DMS53 (cell line): ENCODE data around the gene NPHP4.
"Not testable (repeated sequence)": the region's sequence is repeated elsewhere in the genome, so short reads cannot be mapped to it uniquely, and the experiment has no call there.

ENCODE experiments used
- DNase-seq: peaks from one replicate; lab custom pipeline; 2025; lab: John Stamatoyannopoulos, UW

NPHP4 gene

DNA sequence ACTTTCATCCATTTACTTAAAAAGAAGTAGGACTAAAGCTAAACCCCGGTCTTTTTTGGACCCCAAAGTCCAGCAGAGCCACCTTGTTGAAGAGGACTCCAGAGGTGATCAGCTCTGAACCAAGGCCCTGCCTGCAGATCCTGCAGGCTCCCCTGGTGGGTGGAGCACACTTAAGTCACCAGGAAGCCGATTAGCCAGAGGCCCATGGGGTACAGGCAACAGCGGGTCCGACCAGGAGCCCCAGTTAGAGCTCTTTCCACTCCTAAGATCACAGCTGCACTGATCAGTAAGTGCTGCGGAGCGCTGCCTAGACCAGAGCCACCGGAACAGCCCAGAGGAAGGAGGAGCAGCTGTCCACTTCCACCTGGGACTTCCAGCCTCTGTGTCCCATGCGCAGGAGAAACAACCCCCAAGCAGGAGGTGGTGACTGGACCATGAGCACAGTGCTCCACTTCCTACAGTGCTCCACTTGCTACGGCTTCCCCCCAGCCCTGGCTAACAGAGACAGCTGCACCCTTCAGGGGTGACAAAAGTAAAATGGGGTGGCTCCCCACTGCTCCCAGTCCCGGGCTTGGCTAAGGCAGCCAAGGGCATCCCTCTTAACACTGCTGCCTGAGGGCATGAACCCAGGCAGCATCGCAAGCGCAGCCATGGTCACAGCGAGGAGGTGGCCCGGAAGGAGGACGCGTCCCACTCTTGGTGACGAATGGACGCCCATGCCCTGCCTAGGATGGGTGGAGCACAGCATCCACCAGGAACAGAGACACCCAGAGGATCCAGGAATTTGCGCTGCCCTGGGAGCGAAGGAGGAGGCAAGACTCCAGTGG lies 58.0 kb downstream of the NPHP4 start:
- DNase-seq = no peak

DNA sequence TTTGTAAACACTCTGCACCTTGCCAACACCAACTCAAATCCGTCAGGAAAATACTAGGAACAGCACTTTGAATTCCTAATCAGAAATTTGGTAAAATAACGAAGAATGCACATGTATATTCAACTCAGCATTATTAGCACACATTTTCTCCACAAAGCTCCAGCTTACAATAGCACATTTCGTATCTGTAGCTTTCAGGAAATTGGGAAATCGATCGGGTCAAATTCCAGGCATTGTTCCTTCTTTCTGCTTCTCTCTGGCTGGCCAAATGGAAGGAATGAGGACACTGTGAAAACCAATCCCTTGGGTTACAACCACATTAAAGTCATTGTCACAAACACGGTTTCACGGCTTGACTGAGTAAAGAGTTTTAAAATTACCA lies 58.6 kb downstream of the NPHP4 start:
- no peak for DNase-seq

DNA sequence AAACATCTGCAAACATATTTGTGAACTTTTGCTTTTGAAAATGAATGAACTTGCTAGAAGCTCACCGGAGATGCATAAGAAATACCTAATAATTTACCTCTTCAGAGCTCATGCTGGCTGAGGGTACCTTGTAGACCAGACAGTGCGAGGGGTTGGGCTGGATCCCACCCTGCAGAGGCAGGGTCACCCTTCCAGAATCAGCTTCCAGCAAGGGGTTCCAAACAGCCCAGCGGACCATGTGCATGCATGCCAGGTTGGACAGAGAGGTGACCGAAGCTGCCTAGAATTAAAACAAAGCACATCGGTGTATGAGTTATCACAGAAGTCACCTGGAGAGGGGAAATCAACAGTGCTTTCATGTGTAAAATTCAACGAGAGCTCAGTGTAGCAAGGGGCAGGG lies 59.2 kb downstream of the NPHP4 start:
- no peak for DNase-seq

DNA sequence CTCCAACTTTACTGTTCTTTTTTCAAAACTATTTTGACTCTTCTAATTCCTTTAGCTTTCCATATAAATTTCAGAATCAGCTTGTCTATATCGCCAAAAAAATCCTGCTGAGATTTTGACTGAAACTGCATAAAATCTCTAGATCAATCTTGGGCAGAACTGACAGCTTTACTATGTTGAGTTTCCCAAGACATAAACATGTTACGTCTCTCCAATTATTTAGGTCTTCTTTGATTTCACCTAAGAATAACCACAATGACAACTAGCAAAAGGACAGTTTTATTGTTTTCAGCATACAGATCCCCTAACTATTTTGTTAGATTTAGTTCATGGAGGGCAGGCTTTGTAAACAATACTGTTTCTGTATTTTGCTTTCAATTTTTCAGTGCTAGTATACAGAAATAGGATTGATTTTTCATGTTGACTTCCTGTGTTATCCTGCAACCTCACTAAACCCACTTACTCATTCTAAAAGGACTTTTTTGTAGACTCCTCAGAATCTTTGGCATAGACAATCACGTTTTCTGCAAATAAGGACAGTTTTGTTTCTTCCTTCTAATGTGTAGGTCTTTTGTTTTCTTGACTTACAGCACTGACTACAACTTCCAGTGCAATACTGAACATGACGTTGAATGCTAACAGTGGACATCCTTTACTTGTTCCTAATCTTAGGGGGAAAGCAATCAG lies 63.4 kb downstream of the NPHP4 start:
- DNase-seq = no peak

DNA sequence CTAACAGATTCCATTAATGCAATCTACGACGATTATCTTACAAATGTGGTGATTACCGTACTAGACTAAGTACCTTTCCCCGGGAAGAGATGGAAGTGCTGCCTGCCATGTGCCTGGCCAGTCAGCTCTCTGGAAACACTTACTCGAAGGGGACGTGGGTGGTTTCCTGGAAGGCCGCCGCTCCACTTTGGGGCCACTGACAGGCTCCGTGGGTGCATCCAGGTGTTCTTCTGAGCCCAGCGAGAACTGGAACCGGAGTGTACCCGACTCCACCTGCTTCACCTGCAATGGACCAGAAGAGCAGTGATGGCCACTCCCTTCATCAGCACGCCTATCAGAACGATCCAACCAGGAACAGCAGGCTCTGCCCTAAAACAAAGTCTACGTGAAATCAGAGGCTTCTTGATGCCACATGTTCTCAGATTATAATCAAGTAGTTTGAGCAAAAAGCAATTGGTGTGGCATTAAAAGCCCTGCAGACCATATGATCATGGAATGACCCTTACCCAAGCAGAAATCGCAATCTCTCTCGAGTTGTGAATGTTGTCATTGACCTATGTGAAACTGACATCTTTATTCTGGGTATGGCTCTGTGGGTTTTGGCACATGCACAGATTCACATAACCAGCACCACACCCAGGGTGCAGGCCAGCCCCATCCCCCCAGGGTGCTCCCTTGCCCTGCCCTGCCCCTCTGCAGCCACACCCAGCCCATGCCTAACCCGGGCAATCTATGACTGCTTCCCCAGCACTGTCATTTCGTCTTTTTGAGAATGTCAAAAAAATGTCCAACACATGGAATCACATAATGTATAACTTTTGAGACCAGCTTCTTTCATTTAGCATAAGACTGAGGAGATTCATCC lies 64.5 kb downstream of the NPHP4 start:
- no peak for DNase-seq

DNA sequence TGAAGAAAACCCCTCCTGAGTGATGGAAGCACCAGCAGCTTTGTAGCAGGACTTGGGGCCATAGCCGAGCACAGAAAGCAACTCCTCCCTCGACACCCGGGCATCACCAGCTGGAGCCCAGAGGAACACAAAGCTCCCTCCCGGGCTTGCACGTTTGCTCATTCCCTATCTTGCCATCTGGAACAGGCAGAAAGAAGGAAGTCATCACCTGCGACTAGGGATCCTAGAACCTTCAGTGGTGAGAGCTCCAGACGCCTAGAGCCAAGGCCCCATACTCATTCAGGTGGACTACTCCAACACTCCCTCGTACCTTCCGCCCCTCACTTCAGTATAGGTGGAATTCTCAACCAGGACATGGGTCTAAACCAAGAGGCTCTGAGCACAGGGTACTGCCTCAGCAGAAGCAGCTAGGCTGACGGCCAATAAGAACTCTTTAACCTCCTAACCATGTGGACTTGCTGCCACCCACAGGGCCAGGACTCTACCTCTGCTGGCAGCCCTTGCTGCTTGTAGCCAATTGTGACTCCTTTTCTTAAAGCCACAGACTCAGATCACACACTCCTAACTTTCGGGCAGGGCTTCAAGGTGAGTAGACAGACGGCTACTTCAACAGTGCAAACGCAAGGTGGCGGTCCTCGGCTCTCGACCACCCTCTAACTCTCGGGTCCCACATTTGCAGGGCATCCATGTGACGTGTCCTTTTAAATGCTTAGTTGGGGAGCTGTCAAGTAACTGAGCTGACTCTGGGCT lies 65.4 kb downstream of the NPHP4 start:
- no peak for DNase-seq

DNA sequence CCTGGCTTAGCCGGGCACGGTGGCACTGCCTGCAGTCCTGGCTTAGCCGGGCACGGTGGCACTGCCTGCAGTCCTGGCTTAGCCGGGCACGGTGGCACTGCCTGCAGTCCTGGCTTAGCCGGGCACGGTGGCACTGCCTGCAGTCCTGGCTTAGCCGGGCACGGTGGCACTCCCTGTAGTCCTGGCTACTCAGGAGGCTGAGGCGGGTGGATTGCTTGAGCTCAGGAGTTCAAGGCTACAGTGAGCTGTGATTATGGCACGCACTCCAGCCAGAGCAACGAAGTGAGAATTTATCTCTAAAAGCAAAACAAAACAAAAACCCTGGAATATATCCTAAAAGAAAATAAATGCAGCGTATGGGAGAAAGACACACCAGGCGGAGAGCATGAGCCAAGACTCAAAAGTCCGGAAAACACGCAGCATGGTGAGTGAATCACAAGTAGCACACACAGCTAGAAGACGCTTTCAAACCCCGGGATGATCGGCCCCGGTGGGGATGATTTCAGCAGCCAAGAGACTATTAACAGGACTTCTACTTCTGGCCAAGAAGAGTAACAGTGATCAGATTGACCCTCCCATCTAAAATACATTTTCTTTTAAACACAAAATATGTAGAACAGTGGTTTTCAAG lies 69.4 kb downstream of the NPHP4 start:
- not testable (repeated sequence) for DNase-seq

DNA sequence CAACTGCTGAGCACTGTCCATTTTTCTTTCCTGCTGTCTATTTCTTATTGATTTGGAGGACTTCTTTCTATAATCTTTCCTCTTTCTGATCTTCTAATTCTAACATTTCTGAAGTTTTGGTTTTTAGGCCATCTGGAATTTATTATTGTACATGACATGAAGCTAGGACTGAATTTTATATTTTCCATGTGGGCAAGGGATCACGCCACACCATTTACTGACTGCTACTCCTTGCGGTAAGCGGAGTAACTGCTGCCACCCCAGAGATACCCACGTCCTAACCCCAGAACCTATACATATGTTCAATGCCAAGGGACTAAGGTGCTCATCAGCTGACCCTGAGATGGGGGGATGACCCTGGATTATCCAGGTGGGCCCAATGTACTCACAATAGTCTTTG lies 70.6 kb downstream of the NPHP4 start:
- DNase-seq = no peak

DNA sequence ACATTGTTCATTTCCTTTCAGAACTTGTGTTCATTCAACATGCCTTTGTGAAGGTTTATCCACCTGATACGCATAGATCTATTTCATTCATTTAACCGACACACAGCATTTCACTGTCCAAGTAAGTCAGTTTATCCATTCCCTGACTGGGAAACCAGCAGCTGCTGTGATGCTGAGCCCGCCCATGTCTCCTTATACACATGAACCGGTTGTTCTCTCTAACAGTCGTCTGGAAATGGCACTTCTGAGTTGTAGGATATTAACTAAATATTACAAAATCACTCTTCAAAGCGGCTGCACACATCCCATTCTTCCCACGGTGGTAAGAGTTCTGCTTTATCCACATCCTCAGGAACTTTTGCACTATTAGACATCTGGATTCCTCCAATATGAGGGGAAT lies 71.1 kb downstream of the NPHP4 start:
- no peak for DNase-seq

DNA sequence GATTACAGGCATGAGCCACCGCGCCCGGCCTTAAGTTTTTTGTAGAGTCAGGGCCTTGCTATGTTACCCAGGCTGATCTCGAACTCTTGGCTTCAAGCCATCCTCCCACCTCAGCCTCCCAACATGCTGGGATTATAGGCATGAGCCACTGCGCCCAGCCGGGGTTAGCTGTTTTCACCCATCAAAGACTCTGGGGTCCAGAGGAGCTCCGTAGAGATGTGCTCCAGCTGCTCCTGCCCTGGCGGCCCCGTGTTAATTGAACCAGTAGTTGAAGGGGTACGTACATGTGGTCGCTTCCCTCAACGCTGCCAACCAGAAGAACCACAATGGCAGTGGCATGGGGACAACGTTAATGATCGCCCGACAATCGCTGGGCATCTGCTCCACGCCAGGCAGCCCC lies 72.0 kb downstream of the NPHP4 start:
- no peak for DNase-seq

DNA sequence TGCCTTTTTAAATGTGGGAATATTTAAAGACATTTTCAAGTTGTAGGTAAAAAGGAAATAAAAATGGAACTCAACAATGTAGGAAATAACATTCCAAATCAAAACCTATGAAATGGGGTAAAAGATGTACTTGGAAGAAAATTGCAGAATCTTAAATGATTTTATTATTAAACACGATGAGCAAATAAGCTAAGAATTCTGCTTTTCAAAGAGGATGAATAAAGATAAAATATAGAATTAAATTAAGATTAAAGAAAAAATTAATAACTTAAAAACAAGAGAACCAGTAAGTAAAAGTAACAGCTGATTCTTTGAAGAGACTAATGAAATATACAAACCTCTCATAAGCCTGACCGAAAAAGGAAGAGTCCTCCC lies 74.0 kb downstream of the NPHP4 start:
- DNase-seq = no peak

DNA sequence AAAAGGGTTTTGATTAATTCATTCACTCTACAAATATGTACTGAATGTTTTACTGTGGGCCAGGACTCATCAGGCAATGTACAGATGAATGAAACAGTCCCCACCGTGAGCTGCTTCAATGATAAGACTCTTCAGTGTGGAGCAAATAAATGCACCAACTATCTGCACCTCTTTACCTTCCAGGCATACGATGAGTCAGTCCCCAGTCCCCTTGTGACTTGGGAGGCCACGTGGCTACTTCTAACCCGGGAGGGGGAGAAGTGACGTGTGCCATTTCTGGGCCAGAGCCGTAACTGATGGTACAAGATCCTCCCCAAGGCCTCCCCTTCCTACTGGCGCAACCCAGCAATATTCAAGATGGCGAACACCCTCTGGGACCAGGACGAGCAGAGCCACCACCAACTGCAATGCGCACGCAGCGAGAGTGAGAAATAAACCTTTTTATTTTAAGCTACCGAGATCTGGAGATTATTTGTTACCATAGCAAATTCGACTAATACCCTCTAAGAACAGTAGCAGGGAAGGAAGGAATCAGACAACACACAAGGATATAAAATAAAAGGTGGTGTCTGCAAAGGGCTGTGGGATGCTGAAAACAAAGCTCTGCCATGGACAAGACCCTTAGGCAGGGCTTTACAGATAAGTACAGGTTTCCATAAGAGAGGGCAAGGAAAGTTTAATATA lies 74.5 kb downstream of the NPHP4 start:
- DNase-seq = no peak

DNA sequence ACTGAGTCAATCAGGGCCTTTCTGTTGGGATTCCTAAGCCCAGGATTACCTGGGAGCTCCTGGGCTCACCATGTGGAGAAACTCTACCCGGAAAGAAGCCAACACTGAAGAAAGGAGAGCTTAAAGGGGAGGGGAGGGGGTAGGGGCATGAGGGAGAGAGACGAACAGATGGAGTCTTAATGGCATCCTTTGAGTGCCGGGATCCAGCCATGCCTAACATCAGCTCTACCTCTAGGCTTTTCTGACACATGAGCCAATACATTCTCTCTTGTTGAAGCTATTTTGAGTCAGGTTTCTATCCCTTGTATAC lies 75.0 kb downstream of the NPHP4 start:
- DNase-seq = no peak

DNA sequence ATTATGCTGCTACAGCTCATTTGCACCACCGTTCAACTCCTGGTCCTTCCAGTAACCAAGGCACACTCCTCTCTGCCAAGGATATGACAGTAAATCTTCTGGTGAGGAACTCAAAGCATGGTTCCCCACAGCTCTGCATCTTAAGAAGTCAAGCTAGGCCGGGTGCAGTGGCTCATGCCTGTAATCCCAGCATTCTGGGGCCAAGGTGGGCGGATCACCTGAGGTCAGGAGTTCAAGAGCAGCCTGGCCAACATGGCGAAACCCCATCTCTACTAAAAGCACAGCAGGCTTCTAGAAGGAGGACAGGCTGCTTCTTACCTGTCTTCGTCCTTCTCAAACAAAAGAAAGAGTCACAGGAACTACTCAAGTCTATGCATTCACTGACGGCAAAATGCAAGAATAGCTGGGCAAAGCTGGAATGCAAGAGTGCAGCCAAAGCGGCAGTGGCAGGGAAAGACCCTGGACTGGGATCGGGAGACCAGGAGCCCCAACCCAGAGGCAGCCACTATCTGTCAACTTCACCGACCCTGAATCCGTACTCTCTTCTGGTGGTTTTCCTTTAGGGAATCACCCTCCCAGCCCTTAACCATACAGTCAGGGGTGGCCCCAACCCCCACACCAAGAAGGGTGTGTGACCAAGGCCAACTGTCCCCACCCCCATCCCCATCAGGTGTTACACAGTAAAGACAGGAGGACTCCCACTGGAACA lies 75.5 kb downstream of the NPHP4 start:
- no peak for DNase-seq

DNA sequence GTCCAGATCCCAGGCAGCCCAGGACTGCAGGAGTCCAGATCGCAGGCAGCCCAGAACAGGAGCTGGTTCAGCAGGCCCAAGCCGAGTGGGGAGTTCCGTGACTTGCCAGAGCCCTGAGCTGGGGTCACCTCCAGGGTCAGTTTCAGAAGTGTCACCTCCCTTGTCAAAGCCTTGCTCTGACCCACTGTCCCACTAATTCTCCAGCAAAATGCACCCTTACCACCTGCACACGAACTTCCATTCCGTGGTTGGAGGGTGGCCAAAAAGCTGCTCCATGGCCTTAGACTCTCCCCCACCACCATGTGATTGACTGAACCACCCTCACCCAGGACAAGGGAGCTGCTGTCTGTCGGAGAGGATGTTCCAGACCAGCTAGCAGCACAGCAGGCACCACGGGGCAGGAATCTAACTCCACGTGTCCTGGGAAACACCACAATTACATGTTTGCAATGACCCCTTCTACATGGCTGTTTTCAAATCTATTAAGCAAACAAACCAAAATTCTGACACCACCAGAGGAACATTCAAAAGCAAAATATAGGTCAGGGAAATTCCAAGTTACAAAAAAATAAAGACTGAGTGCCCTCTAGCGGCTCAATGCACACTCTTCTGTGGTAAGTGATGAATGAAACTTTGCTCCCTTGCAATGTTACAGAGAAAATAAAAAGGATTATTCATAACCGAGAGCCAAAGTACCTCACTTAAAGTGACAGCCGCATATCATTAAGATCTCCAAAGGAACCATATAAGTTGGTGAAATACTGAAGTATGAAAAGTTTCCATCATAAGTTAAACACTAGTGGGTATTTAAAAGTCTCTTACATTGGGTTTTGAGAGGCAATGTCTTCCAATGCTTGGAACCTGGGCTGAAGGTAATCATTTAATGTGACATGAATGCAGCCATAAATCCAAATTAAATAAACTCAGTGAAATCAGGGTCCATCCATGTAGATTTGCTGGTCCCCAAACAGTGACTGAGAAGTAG lies 76.3 kb downstream of the NPHP4 start:
- peak; percentile 52 for DNase-seq

DNA sequence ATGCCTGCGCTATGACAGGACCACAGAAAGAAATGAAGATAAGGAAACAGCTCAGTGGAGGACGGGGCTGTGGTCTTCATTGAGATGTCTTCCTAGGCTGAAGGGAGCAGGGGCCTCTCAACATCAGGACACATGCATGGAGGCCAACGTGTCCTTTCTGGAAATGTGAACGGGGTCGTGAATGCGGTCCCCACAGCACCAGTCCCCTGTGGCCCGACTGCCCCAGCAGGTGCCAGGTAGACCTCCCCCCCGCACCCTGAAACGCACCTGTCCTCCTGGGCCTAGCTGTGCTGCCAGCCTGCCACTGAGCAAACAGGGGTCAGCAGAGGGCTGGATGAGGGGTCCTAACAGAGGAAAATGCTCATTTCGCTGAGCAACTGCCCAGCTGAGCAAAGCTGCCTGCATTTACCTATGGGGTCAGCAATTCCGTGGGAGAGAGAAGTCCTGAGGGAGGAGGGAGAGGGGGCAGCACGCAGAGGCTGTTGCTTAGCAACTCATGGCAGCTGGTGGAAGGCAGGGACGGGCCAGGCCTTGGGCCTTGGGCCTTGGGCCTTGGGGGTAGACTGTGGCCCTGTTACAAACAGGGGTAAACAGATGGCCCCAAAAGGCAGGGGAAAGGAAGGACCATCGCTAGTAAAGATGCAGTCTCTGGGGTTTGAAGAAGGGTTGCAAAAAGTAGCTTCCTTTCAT lies 77.4 kb downstream of the NPHP4 start:
- no peak for DNase-seq

DNA sequence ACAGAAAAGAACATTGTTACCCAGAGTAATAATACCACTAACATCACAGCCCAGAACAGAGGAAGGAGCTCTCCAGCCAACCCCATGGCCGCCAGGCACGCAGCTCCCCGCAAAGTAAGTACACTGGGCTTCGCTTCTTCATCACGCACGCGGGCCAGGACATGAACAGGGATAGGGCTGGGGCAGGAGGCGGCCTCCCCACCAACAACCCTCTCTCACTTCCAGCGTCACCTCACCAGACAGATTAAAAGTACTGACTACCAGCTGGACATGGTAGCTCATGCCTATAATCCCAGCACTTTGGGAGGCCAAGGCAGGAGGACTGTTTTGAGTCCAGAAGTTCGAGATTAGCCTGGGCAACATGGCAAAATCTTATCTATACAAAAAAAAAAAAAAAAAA lies 78.3 kb downstream of the NPHP4 start:
- no peak for DNase-seq

DNA sequence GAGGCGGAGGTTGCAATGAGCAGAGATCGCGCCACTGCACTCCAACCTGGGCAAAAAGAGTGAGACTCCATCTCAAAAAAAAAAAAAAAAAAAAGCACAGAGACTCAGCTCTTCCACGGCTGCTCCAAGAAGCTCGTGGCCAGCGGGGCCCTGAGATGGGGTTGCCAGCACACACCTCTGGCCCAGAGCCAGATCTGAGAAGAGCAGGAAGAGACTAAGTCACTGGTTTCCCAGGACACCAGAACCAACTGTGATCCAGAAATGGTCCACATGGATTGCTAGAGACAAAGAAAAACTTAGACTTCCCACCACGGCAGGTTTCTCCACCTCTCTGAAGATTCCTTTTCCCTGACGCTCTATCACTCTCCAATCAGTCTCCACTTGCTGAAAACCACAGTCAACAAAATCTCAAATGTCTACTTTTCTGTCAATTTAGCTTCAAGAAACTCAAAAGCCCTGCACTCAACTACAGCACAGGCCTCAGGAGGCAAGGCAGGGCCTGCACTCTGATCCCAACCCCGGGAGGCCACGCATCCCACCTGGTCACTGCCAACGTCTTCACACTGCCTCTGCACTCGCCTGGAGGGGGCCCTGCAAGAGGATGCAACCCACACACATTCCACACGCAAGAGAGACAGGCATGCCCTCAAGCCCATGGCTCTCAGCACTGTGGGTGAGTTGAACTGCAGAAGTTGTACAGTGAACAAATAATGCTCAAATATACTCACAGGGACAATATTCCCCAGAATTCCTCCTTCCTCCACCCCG lies 79.0 kb downstream of the NPHP4 start:
- DNase-seq = no peak
